Measurements from ENCODE around the gene GSTO1. TPM values are rescaled to one million over a fixed set of nuclear protein-coding genes. Genes with fewer than 3 reads are reported as not detected.
A peak's percentile ranks its signal among the peaks of the same experiment; 100 is the strongest.
"Not testable (repeated sequence)": the region's sequence is repeated elsewhere in the genome, so short reads cannot be mapped to it uniquely, and the experiment has no call there.

The GSTO1 gene
- total RNA-seq, 2 experiments from 2014 or later: 128 to 161 TPM

GRCh38 chr10:104240078-104240477, 14.6 kb upstream of the GSTO1 start:
- Mint-ChIP-seq H3K27ac (no peak overlapping the region), H3K36me3 (peaks cover 2% of the 10 kb centered on the region), H3K4me1 (no peaks in the 10 kb centered on the region), H3K9me3 (ENCODE audit: low read depth) (peaks cover 5% of the 10 kb centered on the region), H3K27me3 (peaks cover 50% of the 10 kb centered on the region), H3K4me3 (no peak overlapping the region)
- DNase-seq: no peak
- no peak for ATAC-seq
- CTCF ChIA-PET: no interaction called here

DNA sequence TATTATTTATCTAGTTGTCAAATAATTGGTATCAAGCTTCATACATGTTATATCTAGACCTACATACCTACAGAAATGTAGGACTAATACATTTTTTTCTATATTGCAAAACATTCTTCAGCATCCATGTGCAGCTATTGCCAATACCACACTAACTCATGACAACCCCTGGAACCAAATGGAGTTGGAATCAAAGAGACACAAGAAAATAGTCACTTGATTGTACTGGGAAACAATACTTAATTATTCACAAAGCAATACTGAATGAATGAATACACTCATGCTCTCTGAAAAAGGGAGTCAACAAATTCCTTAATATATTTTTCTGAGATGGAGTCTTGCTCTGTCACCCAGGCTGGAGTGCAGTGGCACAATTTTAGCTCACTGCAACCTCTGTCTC, 12.1 kb upstream of the GSTO1 start:
- Mint-ChIP-seq H3K9me3 (ENCODE audit: low read depth) (peaks cover 3% of the 10 kb centered on the region), H3K27ac (no peak overlapping the region), H3K27me3 (peaks cover 36% of the 10 kb centered on the region), H3K4me3 (no peak overlapping the region), H3K4me1 (peaks cover 12% of the 10 kb centered on the region), H3K36me3 (peaks cover 10% of the 10 kb centered on the region)
- DNase-seq: no peak
- CTCF ChIA-PET: interaction anchor here (0.9 to 1.3 kb wide), 2 partner anchors 10 to 11 kb away, joined by 3 to 4 read pairs; partner anchors contain the start of gene CFAP43
- ATAC-seq: no peak

DNA sequence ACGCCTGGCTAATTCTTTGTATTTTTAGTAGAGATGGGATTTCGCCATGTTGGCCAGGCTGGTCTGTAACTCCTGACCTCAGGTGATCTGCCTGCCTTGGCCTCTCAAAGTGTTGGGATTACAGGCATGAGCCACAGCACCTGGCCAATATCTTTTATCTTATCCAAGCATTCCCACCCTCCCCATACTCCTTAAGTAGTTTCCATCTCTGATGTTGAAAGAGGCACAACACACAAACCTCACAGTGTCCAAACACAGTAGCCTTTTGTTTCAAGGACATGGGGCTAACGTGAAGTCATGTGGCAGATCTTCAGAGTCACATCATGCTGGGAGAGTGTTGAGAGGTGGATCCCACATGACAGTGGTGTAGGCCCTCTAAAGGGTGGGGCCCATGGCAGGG, 11.7 kb upstream of the GSTO1 start:
- not testable (repeated sequence) for DNase-seq; H3K27ac Mint-ChIP-seq; H3K4me3 Mint-ChIP-seq; H3K36me3 Mint-ChIP-seq; H3K9me3 Mint-ChIP-seq (ENCODE audit: low read depth); ATAC-seq
- CTCF ChIA-PET: interaction anchor here (1.3 kb wide), 1 partner anchor 11 kb away, joined by 3 read pairs; the partner anchor contains the start of gene CFAP43
- Mint-ChIP-seq H3K27me3 (peaks cover 33% of the 10 kb centered on the region), H3K4me1 (peaks cover 13% of the 10 kb centered on the region)

GRCh38 chr10:104243512-104243911, 11.2 kb upstream of the GSTO1 start:
- CTCF ChIA-PET: no interaction called here
- Mint-ChIP-seq H3K9me3 (ENCODE audit: low read depth) (peaks cover 3% of the 10 kb centered on the region), H3K4me1 (peaks cover 13% of the 10 kb centered on the region), H3K4me3 (no peak overlapping the region), H3K27me3 (peaks cover 33% of the 10 kb centered on the region), H3K27ac (no peak overlapping the region), H3K36me3 (peaks cover 10% of the 10 kb centered on the region)
- no peak for ATAC-seq
- DNase-seq: no peak

DNA sequence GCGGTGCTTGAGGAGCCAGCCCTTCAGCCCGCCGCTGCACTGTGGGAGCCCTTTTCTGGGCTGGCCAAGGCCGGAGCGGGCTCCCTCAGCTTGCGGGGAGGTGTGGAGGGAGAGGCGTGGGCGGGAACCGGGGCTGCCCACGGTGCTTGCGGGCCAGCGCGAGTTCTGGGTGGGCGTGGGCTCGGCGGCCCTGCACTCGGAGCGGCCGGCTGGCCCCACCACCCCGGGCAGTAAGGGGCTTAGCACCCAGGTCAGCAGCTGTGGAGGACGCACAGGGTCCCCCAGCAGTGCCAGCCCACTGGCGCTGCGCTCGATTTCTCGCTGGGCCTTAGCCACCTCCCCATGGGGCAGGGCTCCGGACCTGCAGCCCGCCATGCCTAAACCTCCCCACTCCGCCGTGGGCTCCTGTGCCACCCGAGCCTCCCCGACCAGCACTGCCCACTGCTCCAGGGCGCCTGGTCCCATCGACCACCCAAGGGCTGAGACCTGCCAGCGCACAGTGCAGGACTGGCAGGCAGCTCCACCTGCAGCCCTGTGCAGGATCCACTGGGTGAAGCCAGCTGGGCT, 9.5 kb upstream of the GSTO1 start:
- H3K27me3 Mint-ChIP-seq: peaks cover 28% of the 10 kb centered on the region
- no peak for ATAC-seq
- CTCF ChIA-PET: interaction anchor here (0.9 kb wide), 1 partner anchor 10 kb away, joined by 3 read pairs; the partner anchor contains the start of gene GSTO1

DNA sequence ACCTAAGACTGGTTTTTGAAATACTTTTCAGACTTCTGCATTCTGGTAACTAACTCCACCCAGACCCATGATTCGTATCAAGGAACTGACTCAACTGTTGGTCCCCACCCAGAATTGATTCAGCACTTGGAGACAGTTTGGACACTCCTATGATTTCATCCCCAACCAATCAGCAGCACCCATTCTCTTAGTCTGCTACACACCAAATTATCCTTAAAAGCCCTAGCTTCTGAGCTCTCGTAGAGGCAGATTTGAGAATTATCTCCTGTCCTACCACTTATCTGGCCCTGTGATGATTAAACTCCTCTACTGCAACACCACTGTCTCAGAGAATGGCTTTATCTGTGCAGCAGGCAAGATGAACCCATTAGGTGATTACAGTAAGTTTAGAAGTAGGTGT, 7.7 kb upstream of the GSTO1 start:
- CTCF ChIA-PET: no interaction called here
- peak overlapping the region; percentile 70 for H3K27ac Mint-ChIP-seq
- H3K27me3 Mint-ChIP-seq: peaks cover 30% of the 10 kb centered on the region
- ATAC-seq (peak; percentile 61), DNase-seq (no peak)
- H3K4me1 Mint-ChIP-seq: peaks cover 13% of the 10 kb centered on the region
- no peak overlapping the region for H3K4me3 Mint-ChIP-seq
- peaks cover 3% of the 10 kb centered on the region for H3K9me3 Mint-ChIP-seq (ENCODE audit: low read depth)
- peaks cover 10% of the 10 kb centered on the region for H3K36me3 Mint-ChIP-seq

More for the DNA sequence above, 9.5 kb upstream of the GSTO1 start:
- Mint-ChIP-seq H3K4me1 (peaks cover 13% of the 10 kb centered on the region), H3K27ac (no peak overlapping the region), H3K36me3 (peaks cover 10% of the 10 kb centered on the region), H3K4me3 (no peak overlapping the region), H3K9me3 (ENCODE audit: low read depth) (peaks cover 3% of the 10 kb centered on the region)
- no peak for DNase-seq

- peak; percentile 45 for ATAC-seq
- no peak overlapping the region for H3K4me3 Mint-ChIP-seq
These were observed 7.1 kb upstream of the GSTO1 start for GRCh38 chr10:104247513-104248146.

DNA sequence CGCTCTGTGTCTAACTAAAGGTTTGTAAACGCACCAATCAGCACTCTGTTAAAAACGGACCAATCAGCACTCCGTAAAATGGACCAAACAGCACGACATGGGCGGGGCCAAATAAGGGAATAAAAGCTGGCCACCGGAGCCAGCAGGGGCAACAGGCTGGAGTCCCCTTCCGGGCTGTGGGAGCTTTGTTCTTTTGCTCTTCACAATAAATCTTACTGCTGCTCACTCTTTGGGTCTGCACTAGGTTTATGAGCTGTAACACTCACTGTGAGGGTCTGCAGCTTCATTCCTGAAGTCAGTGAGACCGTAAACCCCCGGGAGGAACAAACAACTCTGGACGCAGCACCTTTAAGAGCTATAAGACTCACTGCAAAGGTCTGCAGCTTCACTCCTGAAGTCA, 5.8 kb upstream of the GSTO1 start:
- peaks cover 26% of the 10 kb centered on the region for H3K27me3 Mint-ChIP-seq
- not testable (repeated sequence) for ATAC-seq; H3K4me3 Mint-ChIP-seq; H3K9me3 Mint-ChIP-seq (ENCODE audit: low read depth); DNase-seq; H3K36me3 Mint-ChIP-seq; H3K27ac Mint-ChIP-seq
- H3K4me1 Mint-ChIP-seq: peaks cover 18% of the 10 kb centered on the region
- CTCF ChIA-PET: interaction anchor here (1.2 kb wide), 1 partner anchor 8 kb away, joined by 3 read pairs; no protein-coding TSS in a partner anchor

More at GRCh38 chr10:104247513-104248146, 7.1 kb upstream of the GSTO1 start:
- Mint-ChIP-seq H3K36me3 (peaks cover 10% of the 10 kb centered on the region), H3K4me1 (peaks cover 13% of the 10 kb centered on the region), H3K27ac (peak overlapping the region; percentile 70), H3K27me3 (peaks cover 30% of the 10 kb centered on the region), H3K9me3 (ENCODE audit: low read depth) (peaks cover 3% of the 10 kb centered on the region)
- DNase-seq: no peak
- CTCF ChIA-PET: interaction anchor here (0.9 to 1.2 kb wide), 2 partner anchors 9 to 60 kb away, joined by 3 read pairs; no protein-coding TSS in a partner anchor

GRCh38 chr10:104250371-104250770, 4.3 kb upstream of the GSTO1 start:
- DNase-seq (no peak), ATAC-seq (no peak)
- CTCF ChIA-PET: no interaction called here
- peaks cover 3% of the 10 kb centered on the region for H3K9me3 Mint-ChIP-seq (ENCODE audit: low read depth)
- H3K27ac Mint-ChIP-seq: no peak overlapping the region
- H3K4me3 Mint-ChIP-seq: no peak overlapping the region
- H3K27me3 Mint-ChIP-seq: peaks cover 26% of the 10 kb centered on the region
- peaks cover 11% of the 10 kb centered on the region for H3K36me3 Mint-ChIP-seq
- H3K4me1 Mint-ChIP-seq: peaks cover 24% of the 10 kb centered on the region

- CTCF ChIA-PET: no interaction called here
- ATAC-seq: no peak
- Mint-ChIP-seq H3K9me3 (ENCODE audit: low read depth) (peaks cover 3% of the 10 kb centered on the region), H3K27me3 (peaks cover 26% of the 10 kb centered on the region), H3K4me1 (peaks cover 31% of the 10 kb centered on the region), H3K36me3 (peaks cover 16% of the 10 kb centered on the region), H3K27ac (no peak overlapping the region), H3K4me3 (no peak overlapping the region)
- no peak for DNase-seq
These were observed 3.2 kb upstream of the GSTO1 start for GRCh38 chr10:104251443-104251842.

DNA sequence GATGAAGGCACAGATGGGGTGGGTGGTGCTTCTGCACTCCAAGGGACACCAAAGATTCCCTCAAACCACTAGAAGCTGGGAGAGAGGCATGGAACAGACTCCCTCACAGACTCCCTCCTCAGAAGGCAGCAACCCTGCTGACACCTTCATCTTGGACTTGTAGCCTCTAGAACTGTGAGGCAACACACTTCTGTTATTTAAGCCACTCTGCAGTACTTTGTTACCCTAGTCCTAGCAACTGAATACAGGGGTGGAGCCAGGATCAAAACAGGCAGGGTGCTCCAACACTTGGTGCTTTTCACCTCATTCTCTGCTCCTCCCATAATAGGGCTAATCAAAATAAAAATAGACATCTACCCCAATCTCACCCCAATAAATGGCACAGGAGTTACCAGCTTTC, 2.3 kb upstream of the GSTO1 start:
- ATAC-seq: no peak
- no peaks in the 10 kb centered on the region for H3K9me3 Mint-ChIP-seq (ENCODE audit: low read depth)
- peaks cover 29% of the 10 kb centered on the region for H3K4me1 Mint-ChIP-seq
- no peak overlapping the region for H3K4me3 Mint-ChIP-seq
- peaks cover 23% of the 10 kb centered on the region for H3K27me3 Mint-ChIP-seq
- H3K27ac Mint-ChIP-seq: no peak overlapping the region
- CTCF ChIA-PET: interaction anchor here (1.3 kb wide), 1 partner anchor 22 kb away, joined by 4 read pairs; no protein-coding TSS in a partner anchor
- DNase-seq: no peak
- peaks cover 12% of the 10 kb centered on the region for H3K36me3 Mint-ChIP-seq

GRCh38 chr10:104253106-104253505, 1.6 kb upstream of the GSTO1 start:
- Mint-ChIP-seq H3K9me3 (ENCODE audit: low read depth) (no peaks in the 10 kb centered on the region), H3K27ac (no peak overlapping the region), H3K4me3 (peak overlapping the region; percentile 10), H3K27me3 (peaks cover 21% of the 10 kb centered on the region), H3K4me1 (peaks cover 30% of the 10 kb centered on the region), H3K36me3 (peaks cover 14% of the 10 kb centered on the region)
- ATAC-seq: no peak
- DNase-seq: no peak
- CTCF ChIA-PET: interaction anchor here (1.3 kb wide), 1 partner anchor 21 kb away, joined by 4 read pairs; no protein-coding TSS in a partner anchor

GRCh38 chr10:104253606-104254410, 884 bp upstream of the GSTO1 start:
- Mint-ChIP-seq H3K27ac (peak overlapping the region; percentile 89), H3K36me3 (peaks cover 20% of the 10 kb centered on the region), H3K9me3 (ENCODE audit: low read depth) (no peaks in the 10 kb centered on the region), H3K4me1 (peaks cover 36% of the 10 kb centered on the region), H3K4me3 (peak overlapping the region; percentile 98), H3K27me3 (peaks cover 19% of the 10 kb centered on the region)
- DNase-seq: no peak
- ATAC-seq: no peak
- CTCF ChIA-PET: interaction anchor here (0.8 to 2.3 kb wide), 6 partner anchors 12 to 85 kb away, joined by 3 to 10 read pairs (median 4); partner anchors contain the start of gene ITPRIP
